IMR-90 (cell line): ENCODE results near the gene ERMP1. TPM values are rescaled to one million over a fixed set of nuclear protein-coding genes. Genes with fewer than 3 reads are reported as not detected.

Experiments used
- ATAC-seq: fragments of 200-7000 bp; cut with Tn5 transposase; 2 replicates; pipeline ENCODE4 v1.9.1; 2020; ENCODE audit warnings: low read depth, mild to moderate bottlenecking, moderate library complexity
- BruUV-seq: library from RNA; stranded (reverse); fragments of 400-500 nt; replicated peaks from 2 replicates; lab custom pipeline; 2021; lab: Mats Ljungman, UMichigan
- CTCF ChIA-PET: fragments of 300-600 bp; formaldehyde crosslinking; extraction: SDS; loops from one replicate; lab custom pipeline; 2021; ENCODE audit warnings: antibody characterized with exemption; lab: Yijun Ruan, JAX
- POLR2A ChIA-PET: fragments of 300-600 bp; sonication (Branson Sonifier 250); formaldehyde crosslinking; loops from one replicate; lab custom pipeline; 2022; ENCODE audit warnings: antibody characterized with exemption; ENCODE audit not compliant: unreplicated experiment; lab: Charles Lee
- DNase-seq: peaks from one replicate; pipeline ENCODE4 v3.0.0; 2013
- H2AFZ ChIP-seq: replicated peaks from 2 replicates; pipeline ENCODE3; 2013; ENCODE audit warnings: low read length, mild to moderate bottlenecking; ENCODE audit not compliant: poor library complexity
- H2AK5ac ChIP-seq: 2 replicates; pipeline ENCODE4 v1.6.1; 2013; ENCODE audit warnings: low read depth, low read length, inconsistent platforms
- H2AK9ac ChIP-seq: replicated peaks from 2 replicates; pipeline ENCODE3; 2013; ENCODE audit warnings: mild to moderate bottlenecking, low read depth, low read length, moderate library complexity; ENCODE audit not compliant: poor library complexity
- H2BK120ac ChIP-seq: 2 replicates; pipeline ENCODE4 v1.6.1; 2013; ENCODE audit warnings: low read depth, low read length, inconsistent platforms
- H2BK15ac ChIP-seq: 3 replicates; pipeline ENCODE4 v1.6.1; 2013; ENCODE audit warnings: low read depth, low read length, inconsistent platforms
- H2BK20ac ChIP-seq: 2 replicates; pipeline ENCODE4 v1.6.1; 2013; ENCODE audit warnings: low read depth, mild to moderate bottlenecking, inconsistent platforms, low read length, moderate library complexity
- H2BK5ac ChIP-seq: 2 replicates; pipeline ENCODE4 v1.6.1; 2013; ENCODE audit warnings: mild to moderate bottlenecking, low read depth, low read length, inconsistent platforms; ENCODE audit not compliant: poor library complexity, severe bottlenecking
- H3K14ac ChIP-seq: replicated peaks from 2 replicates; pipeline ENCODE4 v1.6.1; 2013; ENCODE audit warnings: low read depth, low read length, inconsistent platforms
- H3K18ac ChIP-seq: 2 replicates; pipeline ENCODE4 v1.6.1; 2013; ENCODE audit warnings: low read depth, low read length, control low read depth
- H3K23ac ChIP-seq: 2 replicates; pipeline ENCODE4 v1.6.1; 2013; ENCODE audit warnings: low read depth, low read length, inconsistent platforms
- H3K27ac ChIP-seq: 2 replicates; pipeline ENCODE4 v1.5.1; 2013; ENCODE audit warnings: mild to moderate bottlenecking, control low read depth, low read length; ENCODE audit not compliant: insufficient read depth
- H3K27me3 ChIP-seq: 2 replicates; pipeline ENCODE4 v1.6.1; 2013; ENCODE audit warnings: low read length; ENCODE audit not compliant: control insufficient read depth, insufficient read depth
- H3K36me3 ChIP-seq: 2 replicates; pipeline ENCODE4 v1.6.1; 2013; ENCODE audit warnings: low read length, mixed read lengths; ENCODE audit not compliant: control insufficient read depth, insufficient read depth
- H3K4ac ChIP-seq: 2 replicates; pipeline ENCODE4 v1.6.1; 2013; ENCODE audit warnings: low read depth, low read length, inconsistent platforms
- H3K4me1 ChIP-seq: 2 replicates; pipeline ENCODE4 v1.6.1; 2013; ENCODE audit warnings: low read length, mixed read lengths; ENCODE audit not compliant: control insufficient read depth, insufficient read depth
- H3K4me2 ChIP-seq: 2 replicates; pipeline ENCODE4 v1.6.1; 2013; ENCODE audit warnings: low read depth, mild to moderate bottlenecking, control low read depth, low read length, moderate library complexity
- H3K4me3 ChIP-seq: 2 replicates; pipeline ENCODE4 v1.5.1; 2013; ENCODE audit warnings: low read depth, mild to moderate bottlenecking, control low read depth, low read length, moderate library complexity; ENCODE audit not compliant: insufficient read depth
- H3K56ac ChIP-seq: 2 replicates; pipeline ENCODE4 v1.6.1; 2013; ENCODE audit warnings: low read length, inconsistent platforms; ENCODE audit not compliant: insufficient read depth; ENCODE audit errors: extremely low read depth
- H3K79me1 ChIP-seq, 2 experiments: 2 replicates each; pipeline ENCODE4 v1.6.1; 2013; ENCODE audit warnings: low read length in 2 of 2, inconsistent platforms in 1 of 2, low read depth in 1 of 2
- H3K9ac ChIP-seq: 2 replicates; pipeline ENCODE4 v1.6.1; 2013; ENCODE audit warnings: low read depth, low read length, control low read depth
- H3K9me1 ChIP-seq: 2 replicates; pipeline ENCODE4 v1.6.1; 2013; ENCODE audit warnings: low read length, inconsistent platforms; ENCODE audit not compliant: insufficient read depth
- H3K9me3 ChIP-seq: 2 replicates; pipeline ENCODE4 v1.6.1; 2013; ENCODE audit warnings: low read length; ENCODE audit not compliant: control insufficient read depth, insufficient read depth
- H4K20me1 ChIP-seq: 2 replicates; pipeline ENCODE4 v1.6.1; 2013; ENCODE audit warnings: low read length, inconsistent platforms; ENCODE audit not compliant: insufficient read depth
- H4K5ac ChIP-seq: 2 replicates; pipeline ENCODE4 v1.6.1; 2013; ENCODE audit warnings: mild to moderate bottlenecking, low read depth, low read length, control low read depth
- H4K8ac ChIP-seq, 2 experiments: 2 replicates each; pipeline ENCODE4 v1.6.1; 2013; ENCODE audit warnings: low read depth in 2 of 2, low read length in 2 of 2, control low read depth in 1 of 2, inconsistent platforms in 1 of 2
- H4K91ac ChIP-seq: 2 replicates; pipeline ENCODE4 v1.6.1; 2013; ENCODE audit warnings: low read depth, low read length, inconsistent platforms; ENCODE audit not compliant: insufficient read depth
- BHLHE40 ChIP-seq: fragments of 150-350 bp; IDR thresholded peaks from 2 replicates; pipeline ENCODE4 v1.6.1; 2016; ENCODE audit warnings: mild to moderate bottlenecking, low read depth, low read length
- CEBPB ChIP-seq: IDR thresholded peaks from 2 replicates; pipeline ENCODE4 v1.6.1; 2012; ENCODE audit warnings: low read depth, low read length, improper control_type of control experiment
- CHD1 ChIP-seq: IDR thresholded peaks from 2 replicates; pipeline ENCODE4 v1.6.1; 2012; ENCODE audit warnings: low read depth, low read length, improper control_type of control experiment
- CTCF ChIP-seq: conservative IDR thresholded peaks from 2 replicates; pipeline ENCODE4 v1.5.1; 2012; ENCODE audit warnings: mild to moderate bottlenecking, low read depth, low read length, improper control_type of control experiment
- ELK1 ChIP-seq: fragments of 150-350 bp; IDR thresholded peaks from 2 replicates; pipeline ENCODE4 v1.6.1; 2016; ENCODE audit warnings: low read depth, mild to moderate bottlenecking, low read length, moderate library complexity, borderline replicate concordance
- FOS ChIP-seq: fragments of 150-350 bp; IDR thresholded peaks from 2 replicates; pipeline ENCODE4 v1.6.1; 2016; ENCODE audit warnings: low read depth, low read length
- MAFK ChIP-seq: IDR thresholded peaks from 2 replicates; pipeline ENCODE4 v1.6.1; 2012; ENCODE audit warnings: low read depth, low read length, improper control_type of control experiment
- MAZ ChIP-seq: IDR thresholded peaks from 2 replicates; pipeline ENCODE4 v1.6.1; 2012; ENCODE audit warnings: low read depth, mild to moderate bottlenecking, low read length, improper control_type of control experiment, moderate library complexity, borderline replicate concordance
- MXI1 ChIP-seq: IDR thresholded peaks from 2 replicates; pipeline ENCODE4 v1.6.1; 2012; ENCODE audit warnings: low read depth, mild to moderate bottlenecking, low read length, moderate library complexity, borderline replicate concordance
- NFE2L2 ChIP-seq: fragments of 150-350 bp; IDR thresholded peaks from 2 replicates; pipeline ENCODE4 v1.6.1; 2016; ENCODE audit warnings: low read depth, mild to moderate bottlenecking, low read length
- POLR2A ChIP-seq: IDR thresholded peaks from 2 replicates; pipeline ENCODE4 v1.6.1; 2012; ENCODE audit warnings: mild to moderate bottlenecking, low read depth, low read length
- RAD21 ChIP-seq: IDR thresholded peaks from 2 replicates; pipeline ENCODE4 v1.6.1; 2012; ENCODE audit warnings: low read length, improper control_type of control experiment
- RCOR1 ChIP-seq: IDR thresholded peaks from 2 replicates; pipeline ENCODE4 v1.6.1; 2012; ENCODE audit warnings: mild to moderate bottlenecking, low read length, improper control_type of control experiment; ENCODE audit not compliant: insufficient replicate concordance
- RFX5 ChIP-seq: IDR thresholded peaks from 2 replicates; pipeline ENCODE4 v1.8.0; 2012; ENCODE audit warnings: low read depth, mild to moderate bottlenecking, low read length, moderate library complexity
- SMC3 ChIP-seq: fragments of 150-350 bp; IDR thresholded peaks from 2 replicates; pipeline ENCODE4 v1.6.1; 2016; ENCODE audit warnings: low read depth, mild to moderate bottlenecking, antibody characterized with exemption, low read length, moderate library complexity
- USF2 ChIP-seq: fragments of 150-350 bp; IDR thresholded peaks from 2 replicates; pipeline ENCODE4 v1.6.1; 2017; ENCODE audit warnings: mild to moderate bottlenecking, antibody characterized with exemption, low read length, low read depth
- WGBS, 2 experiments: methylation state at CpG; one replicate each; pipeline versions ENCODE4 v1.1.5 to v1.1.7; 2013; ENCODE audit warnings: missing lambda C conversion rate in 2 of 2; ENCODE audit not compliant: insufficient read length in 1 of 2; ENCODE audit errors: extremely low coverage in 2 of 2; 5-methylcytosine and 5-hydroxymethylcytosine counted together
- dilution Hi-C: fragments of 300-500 bp; cut with HindIII; formaldehyde crosslinking; loops from one replicate; pipeline ENCODE4 v1.14.3; 2018; ENCODE audit warnings: low sequenced_read_pairs; ENCODE audit not compliant: unreplicated experiment
- in situ Hi-C: fragments of 300-500 bp; cut with MboI; formaldehyde crosslinking; loops from 3 replicates; pipeline ENCODE4 v1.14.3; 2019; ENCODE audit warnings: low sequenced_read_pairs, inconsistent platforms, mixed read lengths
- intact Hi-C: fragments of 100-400 bp; cut with micrococcal nuclease; formaldehyde crosslinking; loops from 2 replicates; pipeline ENCODE4 v1.10.0; 2022
- polyA plus RNA-seq, 3 experiments: library from polyadenylated mRNA; depleted of rRNA; stranded (reverse); fragments of >200 nt; gene quantifications; 2 replicates each; pipeline ENCODE4 v1.2.3, GENCODE V29; 2012; ENCODE audit warnings: low replicate concordance in 1 of 3
- total RNA-seq: library from RNA; depleted of rRNA; stranded (reverse); fragments of >200 nt; gene quantifications from 2 replicates; pipeline ENCODE4 v1.2.3, GENCODE V29; 2012

ERMP1 gene
- total and polyA plus RNA-seq, 2 of the 4 experiments (the other 2 are of a cell fraction) = 2.2 to 4.7 TPM

- Histone ChIP-seq H3K9me3 (no peaks in the 10 kb centered on the region), H3K56ac (no peak overlapping the region), H3K4me2 (no peak overlapping the region), H2BK20ac (0 out of 2 replicates have a peak overlapping the region, but pooled peaks have one; percentile 33), H3K18ac (no peak overlapping the region), H3K79me1 (no peaks in the 10 kb centered on the region), H3K9me1 (0 out of 2 replicates have a peak, but pooled peaks cover 8% of the 10 kb centered on the region), H3K27ac (no peak overlapping the region), H2AK9ac (no peak overlapping the region), H2BK15ac (no peak overlapping the region), H3K14ac (no peak overlapping the region), H4K20me1 (peaks cover 6% of the 10 kb centered on the region; the same call in 1 of the 2 replicates), H4K8ac (no peak overlapping the region), H3K4me1 (peaks cover 15% of the 10 kb centered on the region), H3K23ac (no peak overlapping the region), H4K5ac (no peak overlapping the region), H2BK120ac (0 out of 2 replicates have a peak overlapping the region, but pooled peaks have one; percentile 0), H2BK5ac (no peak overlapping the region), H3K4ac (no peak overlapping the region; the same call in 1 of the 2 replicates), H3K36me3 (no peaks in the 10 kb centered on the region), H4K91ac (no peak overlapping the region), H2AFZ (no peak overlapping the region), H2AK5ac (peak overlapping the region; percentile 18; the same call in 1 of the 2 replicates), H3K27me3 (peaks cover 7% of the 10 kb centered on the region; the same call in 1 of the 2 replicates), H3K9ac (no peak overlapping the region), H3K4me3 (no peak overlapping the region)
- no peak for DNase-seq
- intact Hi-C loops (no loop called here), in situ Hi-C loops (no loop called here), dilution Hi-C loops (no loop called here)
- BruUV-seq = no TSS peak
- WGBS, 2 experiments = 60% methylated on average over 1 of the region's 4 CpGs; no CpG with 5 or more reads in 1 of the 2 experiments
- CTCF ChIA-PET = no interaction called here
- TF ChIP-seq BHLHE40 = no peak
- no peak for TF ChIP-seq NFE2L2
- TF ChIP-seq CTCF = no peak
- no peak for TF ChIP-seq CHD1
- no peak for TF ChIP-seq USF2
- TF ChIP-seq MAZ = no peak
- no peak for TF ChIP-seq RFX5
- no peak for TF ChIP-seq SMC3
- TF ChIP-seq FOS = no peak
- no peak for TF ChIP-seq RCOR1
- TF ChIP-seq POLR2A = no peak
- no peak for TF ChIP-seq MXI1
- TF ChIP-seq CEBPB = no peak
- no peak for TF ChIP-seq ELK1
- TF ChIP-seq MAFK = no peak
- no peak for TF ChIP-seq RAD21
- POLR2A ChIA-PET = no interaction called here
- no peak for ATAC-seq
Observed at GRCh38 chr9:5839572-5839902, 6.6 kb upstream of the ERMP1 start.
